Natural killer cell (primary cell): ENCODE data around the gene OR7D2. TPM values are rescaled to one million over a fixed set of nuclear protein-coding genes. Genes with fewer than 3 reads are reported as not detected.

Experiments used
- ATAC-seq, 3 donors: fragments of 150-1000 bp in 2 of 3; fragments of 200-7000 bp in 1 of 3; cut with Tn5 transposase; 1 replicate in 1 of 3; 2 replicates in 2 of 3; pipeline ENCODE4 v1.10.0; 2021; ENCODE audit warnings: mild to moderate bottlenecking in 2 of 3, moderate library complexity in 2 of 3
- DNase-seq, 2 donors: peaks; one replicate each; pipeline versions ENCODE4 v3.0.0 to v3.0.0-alpha.2; 2013 to 2021; ENCODE audit warnings: mixed read lengths in 1 of 2
- H3K27ac ChIP-seq: one replicate; pipeline ENCODE4 v1.5.1; 2013; ENCODE audit warnings: mild to moderate bottlenecking, low read length
- H3K27me3 ChIP-seq: one replicate; pipeline ENCODE4 v1.6.1; 2013; ENCODE audit warnings: low read length; ENCODE audit not compliant: control insufficient read depth, insufficient read depth
- H3K36me3 ChIP-seq: one replicate; pipeline ENCODE4 v1.6.1; 2013; ENCODE audit warnings: low read length; ENCODE audit not compliant: control insufficient read depth, insufficient read depth
- H3K4me1 ChIP-seq: one replicate; pipeline ENCODE4 v1.6.1; 2013; ENCODE audit warnings: low read length; ENCODE audit not compliant: control insufficient read depth, insufficient read depth
- H3K4me3 ChIP-seq: one replicate; pipeline ENCODE4 v1.5.1; 2013; ENCODE audit warnings: low read length
- H3K9me3 ChIP-seq: one replicate; pipeline ENCODE4 v1.6.1; 2013; ENCODE audit warnings: low read length; ENCODE audit not compliant: control insufficient read depth, insufficient read depth
- H3K27ac Mint-ChIP-seq, 2 donors: one replicate each; pipeline ENCODE4 v1.8.0; 2022; ENCODE audit warnings: mild to moderate bottlenecking in 2 of 2, mixed read lengths in 2 of 2, moderate library complexity in 1 of 2
- H3K27me3 Mint-ChIP-seq, 2 donors: one replicate each; pipeline ENCODE4 v1.8.0; 2022; ENCODE audit warnings: low read depth in 2 of 2, mixed read lengths in 2 of 2
- H3K36me3 Mint-ChIP-seq: one replicate; pipeline ENCODE4 v1.8.0; 2022; ENCODE audit warnings: mixed read lengths
- H3K4me1 Mint-ChIP-seq, 2 donors: one replicate each; pipeline ENCODE4 v1.8.0; 2022; ENCODE audit warnings: mixed read lengths in 2 of 2
- H3K4me3 Mint-ChIP-seq: one replicate; pipeline ENCODE4 v1.8.0; 2022; ENCODE audit warnings: mild to moderate bottlenecking, moderate library complexity, mixed read lengths
- H3K9me3 Mint-ChIP-seq, 2 donors: one replicate each; pipeline ENCODE4 v1.8.0; 2022; ENCODE audit warnings: mixed read lengths in 2 of 2
- CTCF ChIP-seq: fragments of 200-600 bp; IDR thresholded peaks from one replicate; pipeline ENCODE4 v1.8.0; 2022; ENCODE audit warnings: antibody characterized with exemption
- WGBS: methylation state at CpG from one replicate; pipeline ENCODE4 v1.1.7; 2013; ENCODE audit warnings: missing lambda C conversion rate; ENCODE audit not compliant: insufficient coverage; 5-methylcytosine and 5-hydroxymethylcytosine counted together
- intact Hi-C: fragments of 100-400 bp; cut with micrococcal nuclease; formaldehyde crosslinking; loops from one replicate; pipeline ENCODE4 v1.14.2; 2022
- total RNA-seq, 4 donors: library from RNA; stranded (reverse); fragments of 120-200 nt in 1 of 4; gene quantifications; one replicate each; pipeline versions ENCODE4 v1.2.3 to v1.2.4, GENCODE V29; 2013 to 2022

Gene OR7D2
- total RNA-seq, 3 donors from 2014 or later (not counting 1 experiment from before 2014, with no cell fraction given) = not detected

- Mint-ChIP-seq H3K27me3 (peaks cover 15 to 19% of the 10 kb centered on the region in 2 donors), H3K9me3 (no peaks in the 10 kb centered on the region), H3K4me3 (no peak overlapping the region), H3K36me3 (no peaks in the 10 kb centered on the region), H3K4me1 (peaks cover 6 to 7% of the 10 kb centered on the region in 2 donors), H3K27ac (peak overlapping the region in 1 of 2 donors; percentile 58)
- TF ChIP-seq CTCF = peak; percentile 89
- peaks cover 5% of the 10 kb centered on the region for H3K4me1 ChIP-seq
- no peaks in the 10 kb centered on the region for H3K27me3 ChIP-seq
- no peak overlapping the region for H3K4me3 ChIP-seq
- intact Hi-C loops = loop anchor here (1.0 to 10.0 kb wide), 3 partner anchors 69 to 591 kb away; partner anchors contain the start of gene ZNF561
- 34% methylated on average over 13 of the region's 13 CpGs for WGBS
- H3K9me3 ChIP-seq = no peaks in the 10 kb centered on the region
- no peak overlapping the region for H3K27ac ChIP-seq
- peak; percentile 55 to 75 for DNase-seq
- ATAC-seq = peak; percentile 64 to 81 (median 80)
- no peaks in the 10 kb centered on the region for H3K36me3 ChIP-seq
Measured at GRCh38 chr19:9205501-9206113, 26.8 kb downstream of the OR7D2 start.

GRCh38 chr19:9219489-9219888 is 40.7 kb downstream of the OR7D2 start, which contains the start of gene OR7D4:
OR7D4 (minus strand) TSS chr19:9219589; CDS start chr19:9214837, 4,752 bp downstream.
- no peaks in the 10 kb centered on the region for H3K4me1 ChIP-seq
- H3K4me3 ChIP-seq = no peak within 1 kb of the TSS
- Mint-ChIP-seq H3K4me1 (no peaks in the 10 kb centered on the region), H3K4me3 (no peak within 1 kb of the TSS), H3K27me3 (peaks cover 11 to 16% of the 10 kb centered on the region in 2 donors), H3K36me3 (no peaks in the 10 kb centered on the region), H3K9me3 (peaks cover 0 to 2% of the 10 kb centered on the region in 2 donors), H3K27ac (no peak within 1 kb of the TSS)
- no peaks in the 10 kb centered on the region for H3K27me3 ChIP-seq
- no peaks in the 10 kb centered on the region for H3K36me3 ChIP-seq
- peaks cover 5% of the 10 kb centered on the region for H3K9me3 ChIP-seq
- no peak within 1 kb of the TSS for H3K27ac ChIP-seq
- 96% methylated on average over 3 of the region's 3 CpGs for WGBS
- intact Hi-C loops = no loop called here
- DNase-seq (no peak), ATAC-seq (no peak)
- TF ChIP-seq CTCF = no peak

Other genes with a start within 250 kb of the OR7D2 start
- under 1 TPM in 1 of 3 donors, not detected in 2; under 0.01 TPM for gene MUC16, start 168.6 kb upstream of the OR7D2 start, total RNA-seq
- gene OR1M1, start 91.9 kb upstream of the OR7D2 start, total RNA-seq = not detected
- gene OR7G2, start 71.5 kb upstream of the OR7D2 start, total RNA-seq = not detected
- not detected for gene OR7G1, start 63.2 kb upstream of the OR7D2 start, total RNA-seq
- not detected for gene OR7G3, start 52.0 kb upstream of the OR7D2 start, total RNA-seq
- gene ZNF317, start 38.6 kb upstream of the OR7D2 start, total RNA-seq = 10 to 100 TPM; 78.0 to 91.2 (median 82.8) TPM
- not detected for gene OR7D4, start 40.6 kb downstream of the OR7D2 start, total RNA-seq
- gene OR7E24, start 72.0 kb downstream of the OR7D2 start, total RNA-seq = not detected
- 10 to 100 TPM; 13.4 to 15.3 (median 15.2) TPM for gene ZNF699, start 130.9 kb downstream of the OR7D2 start, total RNA-seq
- gene ZNF559, start 145.2 kb downstream of the OR7D2 start, total RNA-seq = 10 to 100 TPM; 10.0 to 20.5 (median 11.4) TPM
- gene ZNF177, start 184.0 kb downstream of the OR7D2 start, total RNA-seq = 1 to 10 TPM in 2 of 3 donors, under 1 TPM in 1; 0.31 to 1.5 (median 1.2) TPM